ENCODE results near the gene HDLBP.

Gene HDLBP

GRCh38 chr2:241339839-241340630 lies 24.6 kb upstream of the HDLBP start:
- no peaks in the 10 kb centered on the region for H3K4me1 ChIP-seq
- H3K36me3 ChIP-seq, result peaks cover 84% of the 10 kb centered on the region
- no peak for DNase-seq
- no peaks in the 10 kb centered on the region for H3K27me3 ChIP-seq
- TF ChIP-seq CTCF (IDR thresholded peaks at IDR 0.05; ENCODE audit: low read depth, low read length), result no peak
- H3K4me3 ChIP-seq (ENCODE audit: low read depth, low read length), result no peak overlapping the region
- H3K9me3 ChIP-seq, result no peaks in the 10 kb centered on the region

- no peaks in the 10 kb centered on the region for H3K9me3 ChIP-seq
- no peaks in the 10 kb centered on the region for H3K27me3 ChIP-seq
- H3K4me3 ChIP-seq (ENCODE audit: low read depth, low read length), result no peak overlapping the region
- peaks cover 62% of the 10 kb centered on the region for H3K36me3 ChIP-seq
- TF ChIP-seq CTCF (IDR thresholded peaks at IDR 0.05; ENCODE audit: low read depth, low read length), result no peak
- no peaks in the 10 kb centered on the region for H3K4me1 ChIP-seq
- DNase-seq, result no peak
These were observed 19.3 kb upstream of the HDLBP start for GRCh38 chr2:241334813-241335212.

GRCh38 chr2:241330616-241330981 lies 15.1 kb upstream of the HDLBP start:
- peaks cover 67% of the 10 kb centered on the region for H3K36me3 ChIP-seq
- no peak for TF ChIP-seq CTCF (IDR thresholded peaks at IDR 0.05; ENCODE audit: low read depth, low read length)
- H3K4me3 ChIP-seq (ENCODE audit: low read depth, low read length), result no peak overlapping the region
- H3K27me3 ChIP-seq, result no peaks in the 10 kb centered on the region
- DNase-seq, result no peak
- no peaks in the 10 kb centered on the region for H3K9me3 ChIP-seq
- H3K4me1 ChIP-seq, result no peaks in the 10 kb centered on the region

GRCh38 chr2:241329669-241330615 lies 14.5 kb upstream of the HDLBP start:
- H3K36me3 ChIP-seq, result peaks cover 67% of the 10 kb centered on the region
- no peaks in the 10 kb centered on the region for H3K4me1 ChIP-seq
- H3K4me3 ChIP-seq (ENCODE audit: low read depth, low read length), result no peak overlapping the region
- TF ChIP-seq CTCF (IDR thresholded peaks at IDR 0.05; ENCODE audit: low read depth, low read length), result no peak
- DNase-seq, result no peak
- no peaks in the 10 kb centered on the region for H3K9me3 ChIP-seq
- no peaks in the 10 kb centered on the region for H3K27me3 ChIP-seq

GRCh38 chr2:241325257-241325656 lies 9.8 kb upstream of the HDLBP start:
- TF ChIP-seq CTCF (IDR thresholded peaks at IDR 0.05; ENCODE audit: low read depth, low read length), result no peak
- Histone ChIP-seq H3K36me3 (peaks cover 46% of the 10 kb centered on the region), H3K4me3 (ENCODE audit: low read depth, low read length) (no peak overlapping the region), H3K4me1 (no peaks in the 10 kb centered on the region; the same call in 1 of the 2 replicates), H3K9me3 (no peaks in the 10 kb centered on the region), H3K27me3 (no peaks in the 10 kb centered on the region)
- DNase-seq, result no peak
